HG03139 (cell line): ENCODE results near the gene ASPDH.

Source experiments
- ATAC-seq: cut with Tn5 transposase; IDR thresholded peaks from one replicate; pipeline ENCODE4 v1.9.1; 2021; ENCODE audit not compliant: unreplicated experiment

The ASPDH gene

GRCh38 chr19:50498219-50499056 lies 15.3 kb downstream of the ASPDH start:
- ATAC-seq = no peak

GRCh38 chr19:50497022-50497405 lies 16.7 kb downstream of the ASPDH start:
- no peak for ATAC-seq

GRCh38 chr19:50496189-50497021 lies 17.3 kb downstream of the ASPDH start:
- ATAC-seq = no peak

- no peak for ATAC-seq
Measured at GRCh38 chr19:50495020-50495531, 18.6 kb downstream of the ASPDH start.

- no peak for ATAC-seq
Measured at GRCh38 chr19:50494186-50495019, 19.3 kb downstream of the ASPDH start.

GRCh38 chr19:50493171-50493570 lies 20.5 kb downstream of the ASPDH start:
- no peak for ATAC-seq

GRCh38 chr19:50492303-50493052 lies 21.2 kb downstream of the ASPDH start:
- no peak for ATAC-seq

- ATAC-seq = no peak
Measured at GRCh38 chr19:50490991-50491472, 22.7 kb downstream of the ASPDH start.

- no peak for ATAC-seq
Measured at GRCh38 chr19:50490411-50490811, 23.3 kb downstream of the ASPDH start.

- ATAC-seq = no peak
Measured at GRCh38 chr19:50489461-50490011, 24.2 kb downstream of the ASPDH start.

GRCh38 chr19:50488389-50489194 lies 25.1 kb downstream of the ASPDH start:
- ATAC-seq = no peak

- no peak for ATAC-seq
Measured at GRCh38 chr19:50486823-50487515, 26.7 kb downstream of the ASPDH start.

- ATAC-seq = no peak
Measured at GRCh38 chr19:50485284-50485955, 28.3 kb downstream of the ASPDH start.

GRCh38 chr19:50482916-50483315 lies 30.8 kb downstream of the ASPDH start:
- no peak for ATAC-seq

- ATAC-seq = no peak
Measured at GRCh38 chr19:50482271-50482855, 31.4 kb downstream of the ASPDH start.

GRCh38 chr19:50481351-50482149 lies 32.2 kb downstream of the ASPDH start:
- no peak for ATAC-seq
